Astrocyte of the spinal cord (primary cell): Measurements from ENCODE around the gene LRRC8D.

Experiments
- DNase-seq: peaks from one replicate; pipeline ENCODE4 v3.0.0; 2011; ENCODE audit warnings: low read depth, low spot score
- H3K4me3 ChIP-seq: 2 replicates; pipeline ENCODE4 v1.5.1; 2011; ENCODE audit warnings: low read depth, mild to moderate bottlenecking, low read length, moderate library complexity
- in situ Hi-C: cut with HindIII; loops from 2 replicates; pipeline ENCODE4 v1.10.0; 2017; ENCODE audit warnings: low sequenced_read_pairs
- TF ChIP-seq, protein P1 (sequence below): IDR thresholded peaks from 2 replicates; pipeline ENCODE4 v1.5.1; 2012; ENCODE audit warnings: low read depth, mild to moderate bottlenecking, low read length, inconsistent platforms

LRRC8D gene

DNA sequence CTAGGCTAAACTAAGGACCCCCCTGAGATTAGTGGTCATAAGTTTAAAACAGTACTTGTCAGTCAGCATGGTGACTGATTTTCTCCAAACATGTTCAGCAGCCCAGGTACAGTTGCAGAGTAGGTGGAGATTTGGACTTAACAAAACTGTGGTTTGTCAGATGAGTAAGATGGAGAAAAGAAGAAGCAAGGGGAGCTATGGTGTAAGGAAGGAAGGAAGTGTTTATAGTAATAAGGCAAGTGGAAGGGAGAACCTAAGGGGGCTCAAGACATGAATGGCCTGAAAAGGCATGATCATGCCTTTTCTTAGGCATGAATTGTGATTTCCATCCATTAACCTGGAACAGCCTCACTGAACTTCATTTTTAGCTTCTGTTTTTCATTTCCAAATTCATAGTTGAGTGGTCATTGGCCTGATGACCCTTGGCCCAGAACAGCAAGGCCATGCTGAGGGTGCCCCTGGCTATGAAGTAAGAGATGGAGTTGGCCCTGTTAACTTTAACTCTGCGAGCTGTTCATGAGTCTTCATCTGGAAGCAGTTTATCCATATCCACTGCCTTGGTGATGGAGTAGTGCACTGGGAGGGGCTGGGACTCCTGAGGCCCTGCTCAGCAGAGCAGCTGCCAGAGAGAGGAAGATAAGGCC, 60.7 kb downstream of the LRRC8D start:
- H3K4me3 ChIP-seq, result no peak overlapping the region
- TF ChIP-seq, protein P1, sequence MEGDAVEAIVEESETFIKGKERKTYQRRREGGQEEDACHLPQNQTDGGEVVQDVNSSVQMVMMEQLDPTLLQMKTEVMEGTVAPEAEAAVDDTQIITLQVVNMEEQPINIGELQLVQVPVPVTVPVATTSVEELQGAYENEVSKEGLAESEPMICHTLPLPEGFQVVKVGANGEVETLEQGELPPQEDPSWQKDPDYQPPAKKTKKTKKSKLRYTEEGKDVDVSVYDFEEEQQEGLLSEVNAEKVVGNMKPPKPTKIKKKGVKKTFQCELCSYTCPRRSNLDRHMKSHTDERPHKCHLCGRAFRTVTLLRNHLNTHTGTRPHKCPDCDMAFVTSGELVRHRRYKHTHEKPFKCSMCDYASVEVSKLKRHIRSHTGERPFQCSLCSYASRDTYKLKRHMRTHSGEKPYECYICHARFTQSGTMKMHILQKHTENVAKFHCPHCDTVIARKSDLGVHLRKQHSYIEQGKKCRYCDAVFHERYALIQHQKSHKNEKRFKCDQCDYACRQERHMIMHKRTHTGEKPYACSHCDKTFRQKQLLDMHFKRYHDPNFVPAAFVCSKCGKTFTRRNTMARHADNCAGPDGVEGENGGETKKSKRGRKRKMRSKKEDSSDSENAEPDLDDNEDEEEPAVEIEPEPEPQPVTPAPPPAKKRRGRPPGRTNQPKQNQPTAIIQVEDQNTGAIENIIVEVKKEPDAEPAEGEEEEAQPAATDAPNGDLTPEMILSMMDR, result no peak
- in situ Hi-C loops, result no loop called here
- DNase-seq, result no peak

- TF ChIP-seq, protein P1, result no peak
- in situ Hi-C loops, result no loop called here
- no peak overlapping the region for H3K4me3 ChIP-seq
- no peak for DNase-seq
Observed at GRCh38 chr1:89882348-89883029, 61.7 kb downstream of the LRRC8D start.

- H3K4me3 ChIP-seq, result no peak overlapping the region
- TF ChIP-seq, protein P1, result no peak
- no peak for DNase-seq
- in situ Hi-C loops, result no loop called here
Observed at GRCh38 chr1:89883030-89883379, 62.2 kb downstream of the LRRC8D start.

DNA sequence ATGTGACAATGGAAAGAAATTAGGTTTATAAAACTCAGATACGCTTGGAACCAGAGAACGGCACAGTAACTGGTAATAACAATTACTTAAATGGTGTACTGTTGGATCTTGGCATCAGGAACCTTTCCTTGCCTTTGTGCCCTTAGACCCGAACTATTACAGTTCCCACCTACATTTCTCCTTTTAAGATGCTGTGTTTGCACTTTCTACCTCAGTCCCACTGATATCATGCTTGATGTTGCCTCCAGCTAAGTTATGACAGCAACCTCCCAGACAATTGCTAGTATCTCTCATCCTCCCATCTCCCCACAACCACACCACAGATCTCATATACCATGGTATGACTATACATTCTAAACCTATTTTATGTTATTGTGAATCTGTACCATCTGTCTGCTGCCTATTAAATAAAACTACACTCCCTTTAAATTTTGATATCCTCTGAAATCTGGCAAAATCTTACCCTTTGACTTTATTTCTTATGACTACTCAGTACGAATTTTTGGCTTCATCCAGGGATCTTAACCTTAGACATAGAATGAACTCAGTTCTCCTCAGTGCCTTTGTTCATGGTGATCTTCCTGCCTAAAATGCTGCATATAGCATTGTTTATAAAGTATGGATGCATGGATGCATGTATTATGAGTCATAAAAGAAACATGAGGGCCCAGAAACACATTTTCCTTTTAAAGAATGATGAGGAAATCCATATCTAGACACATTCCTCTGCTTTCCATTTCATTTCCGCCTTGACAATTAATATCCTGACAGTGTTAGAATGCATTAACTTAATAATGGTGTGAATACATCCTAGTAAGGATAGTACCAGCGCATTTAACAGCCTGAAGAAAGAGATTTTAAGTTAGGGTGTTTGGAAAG, 64.1 kb downstream of the LRRC8D start:
- no peak for DNase-seq
- TF ChIP-seq, protein P1, result no peak
- H3K4me3 ChIP-seq, result no peak overlapping the region
- in situ Hi-C loops, result no loop called here

GRCh38 chr1:89887270-89887669, 66.4 kb downstream of the LRRC8D start:
- in situ Hi-C loops, result no loop called here
- H3K4me3 ChIP-seq, result no peak overlapping the region
- no peak for DNase-seq
- TF ChIP-seq, protein P1, result no peak

DNA sequence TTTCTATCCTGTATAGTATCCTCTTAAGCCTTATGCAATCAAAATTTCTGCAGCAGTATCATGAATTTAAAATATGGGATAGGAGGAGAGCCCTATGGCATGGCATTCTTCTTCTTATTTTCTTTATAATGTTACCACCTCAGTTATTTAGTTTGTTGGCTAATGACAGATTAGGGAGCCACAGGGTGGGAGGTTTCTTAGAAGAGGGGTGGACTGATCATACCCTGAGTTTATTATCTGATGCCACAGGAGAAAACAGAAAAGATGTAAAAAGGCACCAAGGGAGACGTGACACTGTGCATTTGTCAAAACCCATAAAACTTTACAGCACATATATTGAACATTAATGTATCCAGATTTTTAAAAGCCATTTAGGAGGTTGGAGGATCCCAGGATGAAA, 66.9 kb downstream of the LRRC8D start:
- no peak overlapping the region for H3K4me3 ChIP-seq
- TF ChIP-seq, protein P1, result no peak
- in situ Hi-C loops, result no loop called here
- DNase-seq, result no peak
